Type B pancreatic cell (in vitro differentiated cells): Measurements from ENCODE around the gene PARP15. TPM values are rescaled to one million over a fixed set of nuclear protein-coding genes. Genes with fewer than 3 reads are reported as not detected.

Experiments
- DNase-seq: peaks from one replicate; pipeline ENCODE4 v3.0.0; 2021; ENCODE audit warnings: mixed read lengths; ENCODE audit not compliant: unreplicated experiment; ENCODE audit errors: extremely low spot score
- H3K27ac Mint-ChIP-seq: 2 replicates; pipeline ENCODE4 v1.8.0; 2021; ENCODE audit warnings: mild to moderate bottlenecking, mixed read lengths
- H3K27me3 Mint-ChIP-seq: 2 replicates; pipeline ENCODE4 v1.8.0; 2021; ENCODE audit warnings: mixed read lengths
- H3K36me3 Mint-ChIP-seq: 2 replicates; pipeline ENCODE4 v1.8.0; 2021; ENCODE audit warnings: mixed read lengths
- H3K4me1 Mint-ChIP-seq: one replicate; pipeline ENCODE4 v1.8.0; 2021; ENCODE audit warnings: mixed read lengths; ENCODE audit not compliant: unreplicated experiment
- H3K4me3 Mint-ChIP-seq: 2 replicates; pipeline ENCODE4 v1.8.0; 2021; ENCODE audit warnings: mild to moderate bottlenecking, mixed read lengths
- H3K9me3 Mint-ChIP-seq: 2 replicates; pipeline ENCODE4 v1.8.0; 2021; ENCODE audit warnings: mixed read lengths
- CTCF ChIP-seq: fragments of 200-600 bp; sonication (generic); conservative IDR thresholded peaks from 2 replicates; pipeline ENCODE4 v1.5.0; 2021; ENCODE audit warnings: antibody characterized with exemption, mild to moderate bottlenecking
- total RNA-seq: library from RNA; stranded (reverse); gene quantifications from 2 replicates; pipeline ENCODE4 v1.2.1, GENCODE V29; 2021; ENCODE audit warnings: low replicate concordance

The PARP15 gene
- total RNA-seq, 1 donor from 2014 or later: 0.29 TPM

- no peak for DNase-seq
- H3K4me1 Mint-ChIP-seq: peaks cover 4% of the 10 kb centered on the region
- no peak overlapping the region for H3K4me3 Mint-ChIP-seq
- peak overlapping the region; percentile 39 for H3K27ac Mint-ChIP-seq
- peaks cover 9% of the 10 kb centered on the region for H3K27me3 Mint-ChIP-seq
- no peaks in the 10 kb centered on the region for H3K9me3 Mint-ChIP-seq
- H3K36me3 Mint-ChIP-seq: no peaks in the 10 kb centered on the region
- TF ChIP-seq CTCF: no peak
These were observed 49.9 kb downstream of the PARP15 start for GRCh38 chr3:122627301-122627700.

- Mint-ChIP-seq H3K36me3 (no peaks in the 10 kb centered on the region), H3K27me3 (no peaks in the 10 kb centered on the region), H3K27ac (no peak overlapping the region), H3K9me3 (no peaks in the 10 kb centered on the region), H3K4me1 (peaks cover 4% of the 10 kb centered on the region), H3K4me3 (no peak overlapping the region)
- no peak for DNase-seq
- no peak for TF ChIP-seq CTCF
These were observed 51.1 kb downstream of the PARP15 start for GRCh38 chr3:122628567-122628966.

- Mint-ChIP-seq H3K4me1 (peaks cover 4% of the 10 kb centered on the region), H3K4me3 (no peak overlapping the region)
- no peak for TF ChIP-seq CTCF
These were observed 52.3 kb downstream of the PARP15 start for GRCh38 chr3:122629763-122630162.

GRCh38 chr3:122635789-122636188, 58.3 kb downstream of the PARP15 start:
- H3K27me3 Mint-ChIP-seq: no peaks in the 10 kb centered on the region
- no peak for DNase-seq
- H3K9me3 Mint-ChIP-seq: no peaks in the 10 kb centered on the region
- H3K4me1 Mint-ChIP-seq: no peaks in the 10 kb centered on the region
- no peak overlapping the region for H3K27ac Mint-ChIP-seq
- no peaks in the 10 kb centered on the region for H3K36me3 Mint-ChIP-seq
- TF ChIP-seq CTCF: no peak
- no peak overlapping the region for H3K4me3 Mint-ChIP-seq

More at GRCh38 chr3:122629763-122630162, 52.3 kb downstream of the PARP15 start:
- no peak for DNase-seq
- H3K9me3 Mint-ChIP-seq: no peaks in the 10 kb centered on the region
- no peaks in the 10 kb centered on the region for H3K36me3 Mint-ChIP-seq
- no peaks in the 10 kb centered on the region for H3K27me3 Mint-ChIP-seq
- no peak overlapping the region for H3K27ac Mint-ChIP-seq

GRCh38 chr3:122636697-122637096, 59.2 kb downstream of the PARP15 start:
- H3K27me3 Mint-ChIP-seq: no peaks in the 10 kb centered on the region
- H3K27ac Mint-ChIP-seq: no peak overlapping the region
- H3K36me3 Mint-ChIP-seq: no peaks in the 10 kb centered on the region
- H3K4me3 Mint-ChIP-seq: no peak overlapping the region
- TF ChIP-seq CTCF: no peak
- DNase-seq: no peak
- no peaks in the 10 kb centered on the region for H3K4me1 Mint-ChIP-seq
- H3K9me3 Mint-ChIP-seq: no peaks in the 10 kb centered on the region

GRCh38 chr3:122640437-122640999, 63.1 kb downstream of the PARP15 start:
- Mint-ChIP-seq H3K4me1 (no peaks in the 10 kb centered on the region), H3K27me3 (no peaks in the 10 kb centered on the region), H3K27ac (no peak overlapping the region), H3K9me3 (no peaks in the 10 kb centered on the region), H3K36me3 (no peaks in the 10 kb centered on the region), H3K4me3 (no peak overlapping the region)
- no peak for DNase-seq
- TF ChIP-seq CTCF: no peak
